ENCODE data around the gene GALR3. TPM values are rescaled to one million over a fixed set of nuclear protein-coding genes. Genes with fewer than 3 reads are reported as not detected.

The GALR3 gene
- total and polyA plus RNA-seq, 2 of the 8 experiments (the other 6 are each of a cell fraction or from before 2014, with no cell fraction given), result 0.84 to 1.1 TPM

- WGBS, 2 experiments (ENCODE audit: extremely low coverage in 1 of 2, insufficient coverage in 1 of 2, insufficient read length in 1 of 2, insufficient replicate concordance in 2 of 2, low coverage in 1 of 2, low lambda C conversion rate in 2 of 2, missing lambda C conversion rate in 1 of 2), result 97% methylated on average over 2 of the region's 2 CpGs; no CpG with 5 or more reads in 1 of the 2 experiments
- CTCF ChIA-PET (ENCODE audit: partially characterized antibody), result interaction anchor here (0.8 to 1.1 kb wide), 2 partner anchors 17 to 29 kb away, joined by 3 to 4 read pairs; no protein-coding TSS in a partner anchor
- TF ChIP-seq EGR1 (IDR thresholded peaks at IDR 0.05; ENCODE audit: borderline replicate concordance, low read depth, low read length), result no peak
- no peak for TF ChIP-seq BRCA1 (IDR thresholded peaks at IDR 0.05; ENCODE audit: low read depth, low read length)
- no peak for TF ChIP-seq BACH1 (IDR thresholded peaks at IDR 0.05; ENCODE audit: low read length)
- no peak for TF ChIP-seq POU5F1 (IDR thresholded peaks at IDR 0.05; ENCODE audit: low read depth, low read length)
- TF ChIP-seq HDAC2 (IDR thresholded peaks at IDR 0.05; ENCODE audit: borderline replicate concordance in 1 of 2, low read depth in 2 of 2, low read length in 2 of 2), result no peak
- no peak for TF ChIP-seq SP2 (IDR thresholded peaks at IDR 0.05; ENCODE audit: low read length)
- TF ChIP-seq ASH2L (IDR thresholded peaks at IDR 0.05; ENCODE audit: low read length), result no peak
- TF ChIP-seq EZH2 (IDR thresholded peaks at IDR 0.05; ENCODE audit: low read depth, low read length, severe bottlenecking), result no peak
Measured at GRCh38 chr22:37846433-37846832, 23.3 kb downstream of the GALR3 start.

More at GRCh38 chr22:37846433-37846832, 23.3 kb downstream of the GALR3 start:
- no peak overlapping the region for H2BK15ac ChIP-seq (ENCODE audit: low read length)
- H3K23ac ChIP-seq (ENCODE audit: insufficient read length), result no peak overlapping the region
- peaks cover 6 to 10% (median 7%) of the 10 kb centered on the region in 4 experiments; a peak in 7 of 8 replicates for H3K36me3 ChIP-seq (ENCODE audit: control insufficient read depth in 2 of 4, insufficient read depth in 4 of 4, low read length in 3 of 4)
- no peak overlapping the region for H2BK20ac ChIP-seq (ENCODE audit: low read length)
- H3K4me1 ChIP-seq (replicated peaks in 1 of 4; ENCODE audit: control insufficient read depth in 3 of 4, insufficient read depth in 4 of 4, low read length in 3 of 4), result peaks cover 0 to 2% (median 2%) of the 10 kb centered on the region in 4 experiments; a peak in 3 of 7 replicates
- H3K4me3 ChIP-seq (ENCODE audit: extremely low read depth in 1 of 4, insufficient read depth in 2 of 4, low read depth in 3 of 4, low read length in 4 of 4), result no peak overlapping the region
- no peak overlapping the region for H3K4ac ChIP-seq (replicated peaks; ENCODE audit: insufficient read length, low read depth, low read length)
- H4K91ac ChIP-seq (replicated peaks; ENCODE audit: insufficient read length, low read length), result no peak overlapping the region
- H3K56ac ChIP-seq (replicated peaks; ENCODE audit: insufficient read length, low read depth, low read length), result no peak overlapping the region
- no peak overlapping the region for H4K5ac ChIP-seq (ENCODE audit: insufficient read length, low read depth, low read length)
- no peak overlapping the region for H2BK12ac ChIP-seq (ENCODE audit: low read depth, low read length)
- H2AFZ ChIP-seq (ENCODE audit: low read length), result no peak overlapping the region
- H4K8ac ChIP-seq (ENCODE audit: extremely low read depth, insufficient read depth, low read length), result no peak overlapping the region
- peaks cover 3% of the 10 kb centered on the region for H3K79me1 ChIP-seq (ENCODE audit: low read depth, low read length)
- no peak overlapping the region for H2BK120ac ChIP-seq (replicated peaks; ENCODE audit: low read depth, low read length)
- no peak for FAIRE-seq
- H2AK5ac ChIP-seq (ENCODE audit: low read depth, low read length), result no peak overlapping the region
- H3K23me2 ChIP-seq (ENCODE audit: low read depth, low read length), result peaks cover 14% of the 10 kb centered on the region
- H4K20me1 ChIP-seq (replicated peaks in 1 of 2; ENCODE audit: control insufficient read depth in 1 of 2, insufficient read depth in 2 of 2, low read length in 2 of 2), result peaks cover 0 to 3% of the 10 kb centered on the region in 2 experiments
- H2BK5ac ChIP-seq (ENCODE audit: low read depth, low read length), result no peak overlapping the region
- H3K14ac ChIP-seq (ENCODE audit: insufficient read length), result no peak overlapping the region
- H3K9ac ChIP-seq (replicated peaks in 1 of 4; ENCODE audit: extremely low read depth in 1 of 4, low read depth in 3 of 4, low read length in 3 of 4), result no peak overlapping the region
- POLR2A ChIA-PET (ENCODE audit: partially characterized antibody), result interaction anchor here (1.1 to 2.6 kb wide), 3 partner anchors 8 to 45 kb away, joined by 3 to 6 read pairs (median 3); partner anchors contain the start of gene GCAT
- peaks cover 9 to 40% of the 10 kb centered on the region in 2 experiments for H3K79me2 ChIP-seq (ENCODE audit: control insufficient read depth in 1 of 2, insufficient read depth in 2 of 2, low read length in 2 of 2)
- no peaks in the 10 kb centered on the region for H3K9me3 ChIP-seq (ENCODE audit: insufficient read depth in 2 of 2, low read depth in 1 of 2, low read length in 1 of 2)
- DNase-seq (ENCODE audit: low read depth in 1 of 2, low spot score in 2 of 2), result no peak
- H3K18ac ChIP-seq (ENCODE audit: extremely low read depth, low read length), result no peak overlapping the region
- H3K27ac ChIP-seq (ENCODE audit: low read depth, low read length), result no peak overlapping the region
- no peaks in the 10 kb centered on the region for H3K27me3 ChIP-seq (replicated peaks in 1 of 4; ENCODE audit: control insufficient read depth in 3 of 4, extremely low read depth in 1 of 4, insufficient read depth in 3 of 4, low read length in 3 of 4)
- H3K4me2 ChIP-seq (ENCODE audit: insufficient read depth in 1 of 2, low read depth in 2 of 2, low read length in 2 of 2), result no peak overlapping the region

Data from H1 (cell line).